Purkinje cell (primary cell): Measurements from ENCODE around the gene PEMT. TPM values are rescaled to one million over a fixed set of nuclear protein-coding genes. Genes with fewer than 3 reads are reported as not detected.

Experiments
- polyA plus RNA-seq: library from polyadenylated mRNA; unstranded; fragments of >200 nt; fragmentation: Nextera tagmentation; gene quantifications from 2 replicates; pipeline ENCODE4 v1.2.1, GENCODE V29; 2014

The PEMT gene
- polyA plus RNA-seq: 24.1 and 32.7 TPM in 2 replicates

GRCh38 chr17:17591355-17592298 is at the start of gene PEMT:
PEMT (minus strand) TSS chr17:17591708; CDS start chr17:17591626, 82 bp downstream.

DNA sequence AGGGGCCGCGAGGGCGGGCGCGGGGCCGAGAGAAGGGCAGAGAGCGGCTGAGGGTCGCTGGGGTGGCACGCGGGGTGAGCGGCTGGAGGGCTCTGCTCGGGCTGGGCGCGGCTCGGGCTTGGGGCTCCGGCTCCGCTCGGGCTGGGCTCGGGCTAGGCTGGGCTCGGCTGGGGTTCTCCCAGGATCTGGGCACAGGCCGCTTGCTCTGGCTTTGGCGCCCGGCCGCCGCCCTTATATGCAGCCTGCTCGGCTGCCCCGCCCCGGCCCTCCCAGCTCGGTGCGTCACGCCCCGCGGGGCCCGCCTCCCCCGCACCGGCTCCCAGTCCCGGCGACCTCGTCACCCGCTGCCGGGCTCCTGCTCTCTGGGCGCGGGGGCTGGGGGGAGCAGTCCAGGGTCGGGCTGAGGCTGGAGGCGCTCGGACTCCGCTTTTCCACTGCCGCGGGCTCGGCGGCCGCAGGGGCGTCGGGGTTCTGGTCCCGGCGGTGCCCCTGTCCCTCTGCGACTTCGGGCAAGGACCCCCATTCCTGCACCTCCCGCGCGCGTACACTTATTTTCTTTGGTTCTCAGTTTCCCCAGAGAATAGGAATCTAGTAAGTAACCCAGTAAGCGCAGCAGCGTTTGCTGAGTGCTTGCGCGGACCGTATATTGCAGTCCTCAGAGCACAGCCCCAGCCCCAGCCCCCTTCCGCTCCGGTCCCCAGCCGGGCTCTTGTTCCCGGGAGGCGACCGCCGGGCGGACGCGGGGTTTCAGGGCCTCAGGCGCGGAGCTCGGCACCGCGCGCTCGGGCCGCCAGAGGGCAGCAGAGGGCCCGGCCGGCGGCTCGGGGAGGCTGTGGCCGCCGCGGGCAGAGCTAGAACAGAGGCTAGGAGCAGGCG is 95.1 kb downstream of the PEMT start, which contains the start of gene RASD1:
Gene RASD1 (minus strand): TSS at position 207 of the 876 bp plus-strand sequence. CDS start 214 bp downstream, outside the sequence.

DNA sequence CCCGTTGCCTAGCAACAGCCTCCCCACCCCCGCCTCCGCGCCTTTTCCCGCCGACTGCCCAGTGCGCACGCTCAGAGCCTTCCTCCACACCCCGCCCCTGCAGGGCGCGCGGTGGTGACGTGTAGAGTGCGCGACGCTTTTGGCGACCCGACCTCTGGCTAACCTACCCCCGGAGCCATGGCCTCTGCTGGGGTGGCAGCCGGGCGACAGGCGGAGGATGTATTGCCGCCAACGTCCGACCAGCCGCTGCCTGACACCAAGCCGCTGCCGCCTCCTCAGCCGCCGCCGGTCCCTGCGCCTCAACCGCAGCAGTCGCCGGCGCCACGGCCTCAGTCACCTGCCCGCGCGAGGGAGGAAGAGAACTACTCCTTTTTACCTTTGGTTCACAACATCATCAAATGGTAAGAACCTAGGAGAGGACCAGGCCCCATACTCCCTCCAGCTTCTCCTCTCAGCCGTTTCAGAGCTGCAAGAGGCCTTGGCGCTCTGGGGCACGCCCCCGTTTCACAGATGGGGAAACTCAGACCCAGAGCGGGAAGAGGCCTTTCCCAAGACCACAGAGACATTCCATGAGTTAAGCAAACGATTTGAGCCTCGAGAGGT is 114.5 kb downstream of the PEMT start, which contains the start of gene MED9:
Gene MED9 (plus strand): TSS at position 136 of the 603 bp plus-strand sequence. CDS start 42 bp downstream, at position 178.

Other genes with a start within 250 kb of the PEMT start
- gene MED9, start 114.7 kb downstream of the PEMT start, polyA plus RNA-seq: 6.8 and 11.5 TPM in 2 replicates
- gene RASD1, start 95.3 kb downstream of the PEMT start, polyA plus RNA-seq: 32.2 and 55.2 TPM in 2 replicates
- gene RAI1, start 89.8 kb upstream of the PEMT start, polyA plus RNA-seq: 0.08 and 0.43 TPM in 2 replicates
- 4.5 and 5.7 TPM in 2 replicates for gene SREBF1, start 245.3 kb upstream of the PEMT start, polyA plus RNA-seq